HG02840 (cell line): ENCODE measurements around the gene ITPKC.

ENCODE experiments used
- ATAC-seq: cut with Tn5 transposase; IDR thresholded peaks from one replicate; pipeline ENCODE4 v1.9.1; 2021; ENCODE audit warnings: mild to moderate bottlenecking, moderate library complexity, moderate number of reproducible peaks; ENCODE audit not compliant: unreplicated experiment, low FRiP score

ITPKC gene

GRCh38 chr19:40716482-40717324 is at the start of gene ITPKC, which contains the start of gene COQ8B:
Gene ITPKC, plus strand, starts transcription at chr19:40717112. Its CDS starts 24 bp downstream, at chr19:40717136.
Gene COQ8B, minus strand, starts transcription at chr19:40716886. Its CDS starts 2,254 bp downstream, at chr19:40714632.
- ATAC-seq, result peak; percentile 78

- no peak for ATAC-seq
Measured at GRCh38 chr19:40667602-40668001, 49.3 kb upstream of the ITPKC start.

- ATAC-seq, result no peak
Measured at GRCh38 chr19:40668991-40669614, 47.8 kb upstream of the ITPKC start.

- no peak for ATAC-seq
Measured at GRCh38 chr19:40671404-40671803, 45.5 kb upstream of the ITPKC start.

GRCh38 chr19:40672038-40672437 is 44.9 kb upstream of the ITPKC start:
- ATAC-seq, result no peak

- ATAC-seq, result no peak
Measured at GRCh38 chr19:40672573-40673299, 44.2 kb upstream of the ITPKC start.

GRCh38 chr19:40673397-40673796 is 43.5 kb upstream of the ITPKC start:
- no peak for ATAC-seq

- no peak for ATAC-seq
Measured at GRCh38 chr19:40674291-40674690, 42.6 kb upstream of the ITPKC start.

- no peak for ATAC-seq
Measured at GRCh38 chr19:40677156-40677555, 39.8 kb upstream of the ITPKC start.

GRCh38 chr19:40681039-40681438 is 35.9 kb upstream of the ITPKC start:
- no peak for ATAC-seq

- no peak for ATAC-seq
Measured at GRCh38 chr19:40682431-40682964, 34.4 kb upstream of the ITPKC start.

- no peak for ATAC-seq
Measured at GRCh38 chr19:40683437-40683836, 33.5 kb upstream of the ITPKC start.

GRCh38 chr19:40684280-40684679 is 32.6 kb upstream of the ITPKC start:
- ATAC-seq, result no peak

- no peak for ATAC-seq
Measured at GRCh38 chr19:40685016-40685526, 31.8 kb upstream of the ITPKC start.

- no peak for ATAC-seq
Measured at GRCh38 chr19:40685563-40685962, 31.3 kb upstream of the ITPKC start.

- ATAC-seq, result no peak
Measured at GRCh38 chr19:40686882-40687524, 29.9 kb upstream of the ITPKC start.

GRCh38 chr19:40687525-40688016 is 29.3 kb upstream of the ITPKC start:
- no peak for ATAC-seq

- no peak for ATAC-seq
Measured at GRCh38 chr19:40688309-40688708, 28.6 kb upstream of the ITPKC start.

GRCh38 chr19:40688987-40689338 is 27.9 kb upstream of the ITPKC start:
- ATAC-seq, result no peak
